ES-I3 (cell line): ENCODE measurements around the gene KRT25.
"Not testable (repeated sequence)": the region's sequence is repeated elsewhere in the genome, so short reads cannot be mapped to it uniquely, and the experiment has no call there.

Source experiments
- H3K36me3 ChIP-seq: 2 replicates; pipeline ENCODE4 v1.6.1; 2013; ENCODE audit warnings: mild to moderate bottlenecking, low read length, control low read depth, moderate library complexity; ENCODE audit not compliant: insufficient read depth
- H3K4me1 ChIP-seq: 2 replicates; pipeline ENCODE4 v1.6.1; 2013; ENCODE audit warnings: mild to moderate bottlenecking, control low read depth, low read length; ENCODE audit not compliant: insufficient read depth
- H3K9ac ChIP-seq: 2 replicates; pipeline ENCODE4 v1.6.1; 2013; ENCODE audit warnings: low read depth, mild to moderate bottlenecking, low read length, moderate library complexity
- H3K9me3 ChIP-seq: 2 replicates; pipeline ENCODE4 v1.6.1; 2013; ENCODE audit warnings: mild to moderate bottlenecking, low read length, moderate library complexity; ENCODE audit not compliant: control insufficient read depth, insufficient read depth

KRT25 gene

DNA sequence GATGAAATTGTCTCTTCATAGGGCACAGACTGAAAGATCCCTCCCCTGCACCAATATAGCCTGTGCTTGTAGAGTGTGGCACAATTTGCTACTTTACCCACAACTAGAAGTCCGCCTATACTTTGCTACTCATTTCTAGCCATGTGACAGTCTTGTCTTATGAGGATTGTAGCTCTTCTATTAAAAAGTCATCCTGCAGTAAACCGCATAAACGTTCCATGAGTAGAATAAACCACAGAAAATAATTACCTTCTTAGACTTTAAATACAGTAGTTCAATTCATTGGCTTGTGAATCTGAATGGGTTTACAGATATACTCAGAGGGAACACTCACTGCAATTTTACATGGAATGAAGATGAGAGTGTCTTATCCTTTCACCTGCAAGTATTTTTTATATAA, 22.8 kb upstream of the KRT25 start:
- Histone ChIP-seq H3K9ac (no peak overlapping the region), H3K9me3 (no peaks in the 10 kb centered on the region), H3K4me1 (no peaks in the 10 kb centered on the region), H3K36me3 (no peaks in the 10 kb centered on the region)

DNA sequence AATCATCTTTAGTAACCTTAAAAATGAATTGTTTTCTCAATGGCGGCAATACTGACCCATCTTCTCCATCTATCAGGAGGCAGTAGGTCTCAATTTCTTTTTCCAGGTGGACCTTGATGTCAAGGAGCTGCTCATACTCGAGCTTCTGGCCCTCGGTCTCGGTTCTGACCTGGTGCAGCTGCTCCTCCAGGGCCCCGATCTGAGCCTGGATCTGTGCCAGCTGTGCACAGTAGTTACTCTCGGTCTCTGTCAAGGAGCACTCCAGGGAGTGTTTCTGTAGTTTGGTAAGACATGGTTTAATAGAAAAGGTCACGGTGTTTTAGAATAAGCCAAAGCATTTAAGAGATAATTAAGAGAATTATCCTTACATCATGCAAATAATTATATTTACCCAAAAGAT, 22.3 kb upstream of the KRT25 start:
- Histone ChIP-seq H3K9ac (no peak overlapping the region), H3K9me3 (no peaks in the 10 kb centered on the region), H3K36me3 (no peaks in the 10 kb centered on the region), H3K4me1 (no peaks in the 10 kb centered on the region)

DNA sequence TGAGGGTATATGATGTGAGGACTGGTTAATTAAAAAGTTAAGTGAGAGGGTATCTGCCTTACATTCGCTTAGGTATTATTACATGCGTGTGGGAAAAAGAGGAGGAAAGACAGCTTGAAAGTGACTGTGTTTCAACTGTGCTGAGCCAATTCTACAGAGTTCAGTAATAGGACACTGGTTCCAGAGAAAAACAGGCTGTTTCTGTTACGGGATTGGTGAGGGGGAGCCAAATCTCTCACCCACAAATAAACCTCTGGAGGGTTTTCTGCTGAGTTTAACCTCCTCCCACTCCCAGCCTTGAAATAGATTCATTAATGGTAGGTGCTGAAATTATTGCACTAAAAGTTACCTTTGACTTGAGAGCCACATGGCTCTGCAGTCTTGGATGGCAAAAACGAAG, 20.8 kb upstream of the KRT25 start:
- Histone ChIP-seq H3K36me3 (no peaks in the 10 kb centered on the region), H3K4me1 (no peaks in the 10 kb centered on the region), H3K9me3 (no peaks in the 10 kb centered on the region), H3K9ac (no peak overlapping the region)

DNA sequence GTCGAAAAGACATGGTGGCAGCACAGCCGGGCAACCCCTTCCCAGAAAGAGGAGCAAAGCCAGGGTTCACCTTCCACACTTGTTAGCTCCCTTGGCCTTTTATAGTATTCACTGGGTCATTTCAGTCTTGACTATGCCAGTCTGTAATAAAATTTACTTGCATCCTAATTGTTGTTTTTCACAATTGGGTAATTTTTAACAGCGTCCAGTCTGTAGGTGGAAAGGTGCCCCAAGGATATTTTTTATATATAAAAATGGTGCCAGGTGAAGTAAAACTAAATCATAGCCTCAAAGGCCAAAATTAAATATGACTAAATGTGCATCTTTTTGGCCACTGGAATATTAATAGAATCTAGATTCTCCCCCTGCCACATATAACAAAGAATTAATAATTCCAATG, 17.0 kb upstream of the KRT25 start, which contains the start of gene KRT26:
KRT26 (minus strand) TSS at position 101 of the 400 bp plus-strand sequence; CDS start at position 13, 88 bp downstream.
- Histone ChIP-seq H3K36me3 (no peaks in the 10 kb centered on the region), H3K4me1 (no peaks in the 10 kb centered on the region), H3K9ac (no peak within 1 kb of the TSS), H3K9me3 (no peaks in the 10 kb centered on the region)

DNA sequence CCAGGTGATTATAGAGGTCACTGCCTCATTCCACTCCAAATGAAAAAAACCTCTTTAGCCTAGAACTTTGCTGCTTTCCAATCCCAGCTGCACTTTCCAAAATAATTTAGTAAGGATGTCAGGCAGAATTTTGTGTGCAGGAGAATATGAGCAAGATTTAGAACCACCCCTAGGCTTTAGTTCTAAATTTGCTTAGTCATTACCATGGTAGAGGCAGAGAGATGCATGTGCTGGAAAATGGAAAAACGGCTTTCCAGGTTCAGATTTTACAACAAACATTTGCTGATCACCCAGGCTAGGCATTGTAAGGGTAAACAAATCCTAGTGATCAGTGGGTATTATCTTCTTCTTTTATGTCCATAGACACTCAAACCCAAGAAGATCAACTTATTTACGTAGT, 10.5 kb upstream of the KRT25 start:
- H3K9me3 ChIP-seq: peaks cover 10% of the 10 kb centered on the region
- H3K36me3 ChIP-seq: no peaks in the 10 kb centered on the region
- H3K4me1 ChIP-seq: no peaks in the 10 kb centered on the region
- no peak overlapping the region for H3K9ac ChIP-seq

DNA sequence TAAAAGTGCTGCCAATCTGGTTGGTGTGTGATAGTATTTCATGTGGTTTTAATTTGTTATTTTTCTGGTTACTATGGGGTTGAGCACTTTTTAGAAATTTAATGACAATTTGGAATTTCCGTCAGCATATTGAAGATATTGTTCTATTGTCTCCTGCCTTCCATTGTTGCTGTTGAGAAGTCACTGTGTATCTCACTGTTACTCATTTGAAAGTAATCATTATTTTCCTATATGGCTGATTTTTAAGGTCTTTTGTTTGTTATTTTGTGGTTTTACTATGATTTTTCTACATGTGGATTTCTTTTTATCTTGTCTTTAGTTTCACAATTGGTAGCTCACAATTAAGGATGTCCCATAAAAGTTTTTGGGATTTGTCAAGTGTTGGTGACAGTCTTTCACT, 8.6 kb upstream of the KRT25 start:
- no peak overlapping the region for H3K9ac ChIP-seq
- no peaks in the 10 kb centered on the region for H3K36me3 ChIP-seq
- peaks cover 14% of the 10 kb centered on the region for H3K9me3 ChIP-seq
- no peaks in the 10 kb centered on the region for H3K4me1 ChIP-seq

DNA sequence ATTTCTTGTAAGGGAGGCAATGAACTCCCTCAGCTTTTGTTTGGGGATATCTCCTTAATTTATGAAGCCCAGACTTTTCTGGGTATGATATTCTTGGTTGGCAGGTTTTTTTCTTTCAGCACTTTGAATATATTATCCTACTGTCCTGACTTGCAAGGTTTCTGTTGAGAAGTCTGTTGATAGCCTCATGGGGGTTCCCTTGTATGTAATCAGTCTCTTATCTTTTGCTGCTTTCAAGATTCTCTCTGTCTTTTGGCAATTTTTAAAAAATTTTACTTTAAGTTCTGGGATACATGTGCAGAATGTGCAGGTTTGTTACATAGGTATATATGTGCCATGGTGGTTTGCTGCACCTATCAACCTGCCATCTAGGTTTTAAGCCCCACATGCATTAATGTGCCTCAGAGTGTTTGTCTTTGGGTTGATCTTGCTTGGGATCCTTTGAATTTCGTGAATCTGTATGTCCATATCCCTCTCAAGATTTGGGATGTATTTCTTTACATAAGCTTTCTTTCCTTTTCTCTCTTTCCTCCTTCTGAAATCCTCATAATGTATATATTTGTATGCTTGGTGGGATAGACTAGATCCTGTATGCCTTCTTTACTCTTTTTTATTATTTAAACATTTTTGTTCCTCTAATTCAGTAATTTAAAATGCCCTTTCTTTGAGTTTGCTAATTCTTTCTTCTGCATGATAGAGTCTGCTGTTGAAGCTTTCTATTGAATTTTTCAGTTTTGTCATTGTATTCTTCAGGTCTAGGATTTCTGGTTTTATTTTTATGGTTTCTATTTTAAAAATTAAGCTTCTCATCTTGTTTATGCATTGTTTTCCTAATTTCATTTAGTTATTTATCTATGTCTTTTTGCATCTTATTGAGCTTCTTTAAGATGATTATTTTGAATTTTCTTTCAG, 5.2 kb upstream of the KRT25 start:
- Histone ChIP-seq H3K4me1 (no peaks in the 10 kb centered on the region), H3K9me3 (peaks cover 14% of the 10 kb centered on the region), H3K9ac (no peak overlapping the region), H3K36me3 (no peaks in the 10 kb centered on the region)

DNA sequence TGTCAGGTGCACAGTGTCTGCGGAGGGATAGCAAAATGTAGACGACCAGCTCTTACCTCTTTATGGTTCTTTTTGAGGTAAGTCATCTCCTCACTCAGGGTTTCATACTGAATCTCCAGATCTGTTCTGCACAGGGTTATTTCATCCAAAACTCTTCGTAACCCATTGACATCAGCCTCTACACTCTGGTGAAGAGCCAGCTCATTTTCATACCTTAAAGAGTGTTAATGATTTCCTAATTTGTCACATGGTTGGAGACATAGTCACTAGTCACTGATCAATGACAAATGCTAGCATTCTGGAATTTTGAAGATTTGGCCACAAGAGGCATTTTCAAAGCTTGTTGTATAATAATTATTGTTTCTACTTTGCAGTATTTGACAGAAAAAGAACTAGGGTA, 1.3 kb downstream of the KRT25 start:
- H3K9ac ChIP-seq: no peak overlapping the region
- no peaks in the 10 kb centered on the region for H3K9me3 ChIP-seq
- H3K36me3 ChIP-seq: no peaks in the 10 kb centered on the region
- no peaks in the 10 kb centered on the region for H3K4me1 ChIP-seq

DNA sequence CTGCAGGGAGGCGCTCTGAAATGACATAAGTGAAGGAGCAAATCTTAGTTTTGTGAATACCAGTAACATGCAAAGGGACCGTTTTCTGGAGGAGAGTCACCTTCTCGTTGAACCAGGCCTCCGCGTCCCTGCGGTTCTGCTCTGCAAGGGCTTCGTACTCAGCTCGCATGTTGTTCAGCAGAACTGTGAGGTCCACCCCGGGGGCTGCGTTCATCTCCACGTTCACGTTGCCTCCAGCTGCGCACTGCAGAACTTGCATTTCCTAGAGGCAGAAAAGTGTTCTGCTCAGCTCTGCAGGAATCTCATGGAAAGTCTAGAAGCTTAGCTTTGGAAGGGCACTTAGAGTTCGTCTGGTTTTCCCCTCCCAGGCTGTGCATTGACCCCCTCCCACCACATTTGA, 4.1 kb downstream of the KRT25 start:
- H3K9me3 ChIP-seq: no peaks in the 10 kb centered on the region
- no peaks in the 10 kb centered on the region for H3K36me3 ChIP-seq
- H3K4me1 ChIP-seq: no peaks in the 10 kb centered on the region
- no peak overlapping the region for H3K9ac ChIP-seq

DNA sequence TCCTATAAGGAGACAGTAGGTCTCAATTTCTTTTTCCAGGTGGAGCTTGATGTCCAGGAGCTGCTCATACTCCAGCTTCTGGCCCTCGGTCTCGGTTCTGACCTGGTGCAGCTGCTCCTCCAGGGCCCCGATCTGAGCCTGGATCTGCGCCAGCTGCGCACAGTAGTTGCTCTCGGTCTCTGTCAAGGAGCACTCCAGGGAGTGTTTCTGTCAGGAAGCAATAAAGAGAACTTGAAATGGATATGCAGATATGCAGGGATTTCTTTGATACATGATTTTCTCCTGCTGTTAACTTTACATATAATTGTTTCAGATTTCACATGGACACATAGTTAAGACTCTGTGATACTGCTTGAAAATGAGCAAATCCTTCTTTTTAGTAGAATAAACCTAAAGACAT, 4.7 kb downstream of the KRT25 start:
- no peaks in the 10 kb centered on the region for H3K9me3 ChIP-seq

DNA sequence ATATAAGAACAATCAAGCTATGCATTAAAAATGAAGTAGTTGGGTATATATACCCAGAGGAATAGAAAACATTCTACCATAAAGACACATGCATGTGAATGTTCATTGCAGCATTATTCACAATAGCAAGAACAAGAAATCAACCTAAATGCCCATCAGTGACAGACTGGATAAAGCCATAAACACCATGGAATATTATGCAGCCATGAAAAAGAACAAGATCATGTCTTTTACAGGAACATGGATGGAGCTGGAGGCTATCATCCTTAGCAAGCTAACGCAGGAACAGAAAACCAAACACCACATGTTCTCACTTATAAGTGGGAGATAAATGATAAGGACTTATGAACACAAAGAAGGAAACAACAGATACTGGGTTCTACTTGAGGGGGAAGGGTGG, 6.5 kb downstream of the KRT25 start:
- not testable (repeated sequence) for H3K9ac ChIP-seq, H3K36me3 ChIP-seq, H3K4me1 ChIP-seq, H3K9me3 ChIP-seq

More for the DNA sequence above, 4.7 kb downstream of the KRT25 start:
- Histone ChIP-seq H3K9ac (no peak overlapping the region), H3K36me3 (no peaks in the 10 kb centered on the region), H3K4me1 (no peaks in the 10 kb centered on the region)

DNA sequence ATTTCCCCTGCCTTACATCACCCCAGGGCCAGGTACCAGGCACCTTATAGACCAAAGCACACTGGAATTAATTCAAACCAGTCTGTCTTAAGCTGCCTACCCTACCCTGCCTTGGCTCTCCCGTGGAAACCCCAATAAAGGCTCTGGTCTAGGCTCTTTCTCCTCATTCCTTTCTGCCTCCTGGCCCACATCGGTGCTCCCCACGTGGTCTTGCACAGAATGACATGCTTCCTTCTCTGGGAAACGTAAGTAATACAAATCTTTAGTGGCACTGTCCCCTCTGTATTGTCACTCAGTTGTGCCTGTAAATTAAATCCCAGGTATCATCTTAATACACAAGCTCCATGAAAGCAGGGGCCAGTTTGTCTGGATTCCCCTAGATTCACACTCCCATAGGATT, 16.6 kb downstream of the KRT25 start:
- Histone ChIP-seq H3K9ac (no peak overlapping the region), H3K4me1 (no peaks in the 10 kb centered on the region), H3K9me3 (no peaks in the 10 kb centered on the region), H3K36me3 (no peaks in the 10 kb centered on the region)

DNA sequence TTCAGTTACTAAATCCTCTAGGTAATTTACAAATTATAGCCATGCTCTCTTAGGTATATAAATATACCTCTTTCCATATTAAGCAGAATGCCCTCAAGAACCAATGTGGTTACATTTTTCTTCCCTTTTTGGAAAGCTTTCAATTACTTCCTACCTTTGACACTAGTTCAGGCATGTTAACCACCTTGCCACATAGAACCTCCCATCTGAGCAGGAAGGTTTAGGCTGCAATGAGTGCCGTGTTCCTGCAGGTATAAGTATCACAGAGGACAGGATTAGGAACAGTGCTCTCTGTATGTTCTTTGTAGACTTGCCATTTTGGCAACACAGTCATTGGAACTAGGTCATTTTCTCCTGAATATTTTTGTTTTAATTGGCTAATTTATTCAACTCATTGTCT, 20.1 kb downstream of the KRT25 start:
- Histone ChIP-seq H3K9ac (no peak overlapping the region), H3K36me3 (no peaks in the 10 kb centered on the region), H3K9me3 (no peaks in the 10 kb centered on the region), H3K4me1 (no peaks in the 10 kb centered on the region)

DNA sequence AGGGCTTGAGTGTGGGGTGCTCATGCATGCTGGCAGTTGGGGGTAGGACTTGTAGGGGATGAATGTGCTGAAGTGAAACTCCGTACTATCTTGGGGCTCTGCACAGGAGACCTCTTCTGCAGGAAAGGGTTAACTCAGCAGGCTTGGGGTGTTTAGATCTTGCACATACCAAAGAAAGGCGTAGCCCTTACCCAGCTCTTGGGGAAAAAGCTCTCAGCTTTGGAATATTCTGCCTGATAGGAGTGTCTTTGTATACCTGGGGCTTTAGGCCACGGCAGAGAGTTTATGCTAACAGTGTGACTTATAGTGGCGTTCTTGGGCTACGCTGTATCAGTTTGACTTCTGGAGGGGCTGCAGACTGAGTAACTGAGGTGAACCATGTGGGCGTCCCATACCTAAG, 21.1 kb downstream of the KRT25 start:
- no peaks in the 10 kb centered on the region for H3K9me3 ChIP-seq
- no peak overlapping the region for H3K9ac ChIP-seq
- H3K36me3 ChIP-seq: no peaks in the 10 kb centered on the region
- no peaks in the 10 kb centered on the region for H3K4me1 ChIP-seq

DNA sequence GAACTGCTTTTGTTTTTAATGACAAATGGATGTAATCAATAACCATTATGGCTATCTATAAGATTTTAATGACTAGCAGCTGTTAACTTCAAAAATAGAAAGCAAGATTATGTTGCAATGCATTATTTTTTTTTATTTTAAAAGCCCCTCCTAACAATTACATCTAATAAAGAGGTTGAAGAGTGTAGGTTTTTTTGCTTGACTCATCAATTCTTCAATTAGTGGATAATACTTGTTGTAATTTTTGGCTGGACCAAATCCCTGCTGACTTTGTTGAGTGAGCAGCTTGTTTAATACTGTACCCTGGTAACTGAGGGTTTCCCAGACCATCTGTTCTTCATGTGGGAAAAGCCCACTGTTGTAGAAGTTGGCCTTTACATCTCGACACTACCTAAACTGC, 24.2 kb downstream of the KRT25 start:
- H3K9me3 ChIP-seq: no peaks in the 10 kb centered on the region
- no peaks in the 10 kb centered on the region for H3K36me3 ChIP-seq
- no peak overlapping the region for H3K9ac ChIP-seq
- H3K4me1 ChIP-seq: no peaks in the 10 kb centered on the region
